Heart right ventricle (tissue), 16 donors: ENCODE data around the gene R3HDM2. TPM values are rescaled to one million over a fixed set of nuclear protein-coding genes. Genes with fewer than 3 reads are reported as not detected.

Source experiments
- ATAC-seq, 8 donors: fragments of 200-7000 bp; cut with Tn5 transposase; one replicate each; pipeline ENCODE4 v1.9.1; 2020; ENCODE audit warnings: mild to moderate bottlenecking in 8 of 8, moderate library complexity in 8 of 8, moderate number of reproducible peaks in 1 of 8
- DNase-seq, 2 donors: peaks; one replicate each; pipeline ENCODE4 v3.0.0-alpha.2; 2020
- H3K27ac ChIP-seq, 10 donors: fragments of 200-600 bp; sonication (generic) in 2 of 10; one replicate each; pipeline versions ENCODE4 v1.5.0 to v1.8.0; 2020 to 2022; ENCODE audit warnings: mild to moderate bottlenecking in 3 of 10
- H3K27me3 ChIP-seq, 7 donors: fragments of 200-600 bp; one replicate each; pipeline ENCODE4 v1.8.0; 2021 to 2022; ENCODE audit warnings: mild to moderate bottlenecking in 2 of 7
- H3K36me3 ChIP-seq, 9 donors: fragments of 200-600 bp; sonication (generic) in 1 of 9; one replicate each; pipeline versions ENCODE4 v1.5.0 to v1.8.0; 2020 to 2022; ENCODE audit warnings: mild to moderate bottlenecking in 2 of 9
- H3K4me1 ChIP-seq, 9 donors: fragments of 200-600 bp; sonication (generic) in 1 of 9; one replicate each; pipeline versions ENCODE4 v1.5.0 to v1.8.0; 2020 to 2022; ENCODE audit warnings: mild to moderate bottlenecking in 4 of 9
- H3K4me3 ChIP-seq, 10 donors: fragments of 200-600 bp; sonication (generic) in 2 of 10; one replicate each; pipeline versions ENCODE4 v1.5.0 to v1.8.0; 2020 to 2022; ENCODE audit warnings: mild to moderate bottlenecking in 7 of 10, moderate library complexity in 2 of 10
- H3K9me3 ChIP-seq, 11 donors: fragments of 200-600 bp in 10 of 11; sonication (generic) in 2 of 11; one replicate each; pipeline versions ENCODE4 v1.5.0 to v1.8.0; 2013 to 2022; ENCODE audit warnings: mild to moderate bottlenecking in 2 of 11, control low read depth in 1 of 11, moderate library complexity in 1 of 11
- WGBS, 2 donors: extraction: QIAGEN DNeasy Blood & Tissue Kit; methylation state at CpG; one replicate each; pipeline ENCODE4 v1.1.7; 2013; ENCODE audit warnings: inconsistent platforms in 1 of 2; 5-methylcytosine and 5-hydroxymethylcytosine counted together
- intact Hi-C, 10 donors: fragments of 100-400 bp; cut with DNase I; formaldehyde crosslinking; loops; one replicate each; pipeline versions ENCODE4 v1.11.1 to v1.14.2; 2022
- polyA plus RNA-seq, 2 donors: library from polyadenylated mRNA; stranded (reverse); fragments of 200-250 nt; gene quantifications; one replicate each; pipeline ENCODE4 v1.2.3, GENCODE V29; 2013
- total RNA-seq, 10 donors: library from RNA; stranded (reverse); fragmentation: NEBNext Ultra II Directional in 3 of 10; extraction: Animal tissue kit (Norgen Biotek cat#: 25700) in 3 of 10; gene quantifications; one replicate each; pipeline versions ENCODE4 v1.2.1 to v1.2.4, GENCODE V29; 2021 to 2023
- TF ChIP-seq, protein P1 (sequence below), 9 donors: fragments of 200-600 bp; sonication (generic) in 2 of 9; IDR thresholded peaks; one replicate each; pipeline versions ENCODE4 v1.5.0 to v1.8.0; 2021 to 2022; ENCODE audit warnings: antibody characterized with exemption in 9 of 9, mild to moderate bottlenecking in 5 of 9, moderate library complexity in 1 of 9
- donor health status: Arrhythmogenic right ventricular cardiomyopathy.
- donor health status: ischemic (EF 13 %, LVEDD 7.1; RV severe dilation, severe dysfunction).
- donor health status: healthy with polysubstance abuse.
- donor health status: DM: no; HTN: yes; CAD: no.
- donor health status: DM: no; HTN: no; CAD: no.
- donor health status: ischemic (EF 25% LVEDD 6.9; RV normal size, moderate dysfunction).
- donor health status: ischemic (EF 25% LVEDD 5.7; RV mildly dilated, moderate dysfunction).
- donor health status: healthy.
- donor health status: DM: yes; HTN: yes; CAD: no.
- donor health status: Ischemic cardiomyopathy.
- donor health status: ischemic (EF 35%, LVEDD 5.7; RV mildly dilated, moderate dysfunction).
- donor health status: nonischemic (EF 11% LVEDD 7.7; RV severe dilation, severe dysfunction).
- donor health status: DM: yes; HTN: yes; CAD: no.
- donor health status: PGD.
- donor health status: ischemic (EF 29% LVEDD 5.4; RV normal size, mild dysfunction).
- donor health status: nonischemic (EF 23%, LVEDD 6.1; RV moderate dilation, normal function).

R3HDM2 gene
- total and polyA plus RNA-seq, 12 donors, result 15.5 to 107 (median 73.9) TPM

DNA sequence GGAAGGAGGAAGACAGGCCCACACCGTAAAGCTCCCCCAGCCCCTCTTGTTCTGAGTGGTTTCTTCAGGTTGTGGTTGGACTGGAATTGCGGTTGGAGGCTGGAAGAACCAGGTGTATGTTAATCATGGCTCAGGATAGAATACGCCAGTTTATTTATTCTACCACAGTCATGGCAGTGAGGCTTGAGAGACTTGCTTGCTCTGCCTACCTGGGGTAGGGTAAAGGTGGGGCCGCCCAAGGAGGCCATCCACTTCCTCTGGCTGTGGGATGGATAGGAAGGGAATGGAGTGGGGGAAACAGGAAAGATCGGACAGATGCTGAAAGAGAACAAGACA lies 193.3 kb downstream of the R3HDM2 start:
- intact Hi-C loops, result no loop called here
- 53 to 54% methylated on average over 5 of the region's 5 CpGs for WGBS, 2 donors
- peaks cover 0 to 76% (median 49%) of the 10 kb centered on the region in 7 donors for H3K27me3 ChIP-seq
- no peaks in the 10 kb centered on the region for H3K9me3 ChIP-seq
- TF ChIP-seq, protein P1, sequence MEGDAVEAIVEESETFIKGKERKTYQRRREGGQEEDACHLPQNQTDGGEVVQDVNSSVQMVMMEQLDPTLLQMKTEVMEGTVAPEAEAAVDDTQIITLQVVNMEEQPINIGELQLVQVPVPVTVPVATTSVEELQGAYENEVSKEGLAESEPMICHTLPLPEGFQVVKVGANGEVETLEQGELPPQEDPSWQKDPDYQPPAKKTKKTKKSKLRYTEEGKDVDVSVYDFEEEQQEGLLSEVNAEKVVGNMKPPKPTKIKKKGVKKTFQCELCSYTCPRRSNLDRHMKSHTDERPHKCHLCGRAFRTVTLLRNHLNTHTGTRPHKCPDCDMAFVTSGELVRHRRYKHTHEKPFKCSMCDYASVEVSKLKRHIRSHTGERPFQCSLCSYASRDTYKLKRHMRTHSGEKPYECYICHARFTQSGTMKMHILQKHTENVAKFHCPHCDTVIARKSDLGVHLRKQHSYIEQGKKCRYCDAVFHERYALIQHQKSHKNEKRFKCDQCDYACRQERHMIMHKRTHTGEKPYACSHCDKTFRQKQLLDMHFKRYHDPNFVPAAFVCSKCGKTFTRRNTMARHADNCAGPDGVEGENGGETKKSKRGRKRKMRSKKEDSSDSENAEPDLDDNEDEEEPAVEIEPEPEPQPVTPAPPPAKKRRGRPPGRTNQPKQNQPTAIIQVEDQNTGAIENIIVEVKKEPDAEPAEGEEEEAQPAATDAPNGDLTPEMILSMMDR (IDR thresholded peaks at IDR 0.05), result no peak
- H3K4me1 ChIP-seq, result peaks cover 31 to 90% (median 63%) of the 10 kb centered on the region in 9 donors
- H3K27ac ChIP-seq, result peak overlapping the region in 6 of 10 donors; percentile 11 to 85 (median 70)
- no peak for ATAC-seq
- peaks cover 0 to 25% (median 15%) of the 10 kb centered on the region in 9 donors for H3K36me3 ChIP-seq
- no peak for DNase-seq
- H3K4me3 ChIP-seq, result peak overlapping the region in 7 of 10 donors; percentile 49 to 60 (median 54)

DNA sequence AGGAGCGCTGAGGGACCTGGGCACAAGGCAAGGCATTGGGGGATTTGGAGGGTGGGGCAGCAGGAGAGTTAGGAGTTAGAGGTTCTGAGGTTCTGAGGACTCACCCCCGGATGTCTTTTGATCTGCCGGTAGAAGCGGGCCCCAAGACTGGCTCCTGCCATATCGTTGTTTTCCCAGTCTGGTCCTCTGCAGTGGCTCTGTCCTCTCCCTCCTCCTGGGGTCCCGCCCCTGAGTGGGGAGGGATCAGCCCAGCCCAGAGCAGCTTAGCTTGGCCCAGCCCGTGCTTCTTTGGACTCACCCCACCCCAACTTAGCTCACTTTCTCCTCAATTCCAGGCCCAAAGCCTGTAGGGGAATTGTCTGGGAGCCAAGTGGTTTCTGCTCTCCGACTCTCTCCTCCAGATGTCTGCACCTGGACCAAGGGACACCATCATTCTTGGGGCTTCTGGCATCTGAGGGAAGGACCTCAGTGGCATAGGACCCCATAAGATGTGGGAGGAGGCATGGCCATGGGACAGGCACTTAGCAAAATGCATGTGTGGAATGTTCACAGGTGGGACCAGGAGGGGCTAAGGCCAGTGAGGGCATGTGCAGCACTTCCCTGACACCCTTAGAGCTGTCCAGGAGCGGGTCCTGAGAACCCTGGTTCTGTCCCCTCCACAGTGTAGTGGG lies 193.8 kb downstream of the R3HDM2 start:
- Histone ChIP-seq H3K27ac (peak overlapping the region in 9 of 10 donors; percentile 61 to 87 (median 80)), H3K27me3 (peaks cover 0 to 71% (median 44%) of the 10 kb centered on the region in 7 donors), H3K4me3 (peak overlapping the region; percentile 26 to 60 (median 48)), H3K9me3 (no peaks in the 10 kb centered on the region), H3K36me3 (peaks cover 0 to 30% (median 20%) of the 10 kb centered on the region in 9 donors), H3K4me1 (peaks cover 30 to 85% (median 58%) of the 10 kb centered on the region in 9 donors)
- WGBS, 2 donors, result 38% methylated on average over 9 of the region's 9 CpGs
- TF ChIP-seq, protein P1 (IDR thresholded peaks at IDR 0.05), result no peak
- DNase-seq (peak; percentile 70 to 71), ATAC-seq (peak in 7 of 8 donors; percentile 16 to 52 (median 36))
- intact Hi-C loops, result no loop called here

DNA sequence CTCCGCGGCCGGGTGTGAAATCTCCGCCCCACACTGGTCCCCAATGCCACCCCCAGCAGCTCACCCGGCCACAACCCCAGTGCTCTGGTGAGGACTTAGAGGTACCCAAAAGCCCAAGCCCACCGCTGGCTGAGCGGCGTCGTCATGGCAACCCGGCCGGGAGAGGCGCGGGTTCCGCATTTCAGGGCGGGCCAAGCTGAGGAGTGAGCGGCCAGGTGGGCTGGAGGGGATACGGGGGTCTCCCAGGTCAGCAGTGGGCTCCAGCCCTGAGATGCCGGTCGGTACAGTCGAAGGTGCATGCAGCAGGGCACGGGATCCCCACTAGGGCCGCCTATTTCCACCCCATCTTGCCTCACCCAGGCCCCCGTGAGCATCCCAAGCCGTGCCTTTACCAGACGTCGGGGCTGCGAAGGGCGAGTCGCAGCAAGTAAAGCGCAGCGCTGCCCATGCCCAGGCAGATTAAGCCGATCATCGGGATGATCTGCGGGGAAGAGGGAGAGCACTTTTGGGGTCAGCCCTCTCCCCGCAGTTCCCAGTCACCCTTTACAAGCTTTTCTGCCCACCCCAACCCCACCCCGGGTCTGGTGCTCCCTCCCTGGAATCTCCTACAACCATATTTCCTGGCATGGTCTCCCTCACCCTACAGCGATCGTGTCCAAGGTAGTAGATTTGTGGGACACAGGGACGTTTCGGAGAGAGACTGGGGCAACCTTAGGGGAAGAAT lies 194.5 kb downstream of the R3HDM2 start:
- DNase-seq (no peak), ATAC-seq (no peak)
- H3K9me3 ChIP-seq, result no peaks in the 10 kb centered on the region
- H3K27ac ChIP-seq, result peak overlapping the region; percentile 56 to 87 (median 79)
- WGBS, 2 donors, result 16 to 20% methylated on average over 39 to 40 of the region's 40 CpGs
- intact Hi-C loops, result no loop called here
- TF ChIP-seq, protein P1 (IDR thresholded peaks at IDR 0.05), result no peak
- H3K4me3 ChIP-seq, result peak overlapping the region; percentile 26 to 60 (median 48)
- peaks cover 30 to 83% (median 52%) of the 10 kb centered on the region in 9 donors for H3K4me1 ChIP-seq
- peaks cover 0 to 64% (median 38%) of the 10 kb centered on the region in 7 donors for H3K27me3 ChIP-seq
- H3K36me3 ChIP-seq, result peaks cover 0 to 37% (median 24%) of the 10 kb centered on the region in 9 donors

DNA sequence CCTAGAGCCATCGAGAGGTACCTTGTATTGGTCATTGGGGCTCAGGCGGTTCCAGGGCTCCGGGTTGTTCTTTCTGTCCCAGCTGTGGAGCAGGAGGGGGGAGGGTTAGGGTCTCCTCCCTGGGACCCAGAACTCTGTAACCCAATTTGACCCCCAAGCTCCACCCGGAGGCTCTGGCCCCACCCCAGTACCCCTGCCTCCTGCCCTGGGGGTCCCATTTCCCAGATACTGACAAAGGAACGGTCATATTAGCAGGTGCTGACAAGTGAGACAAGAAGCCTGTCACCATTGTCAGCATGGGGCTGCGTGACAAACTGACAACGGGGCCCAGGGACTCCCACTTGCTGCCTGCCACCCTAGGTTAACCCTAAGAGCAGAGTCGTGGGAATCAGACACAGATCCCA lies 195.1 kb downstream of the R3HDM2 start:
- DNase-seq, result no peak
- H3K27me3 ChIP-seq, result peaks cover 0 to 58% (median 32%) of the 10 kb centered on the region in 7 donors
- WGBS, 2 donors, result 49% methylated on average over 8 of the region's 8 CpGs
- H3K4me1 ChIP-seq, result peaks cover 25 to 83% (median 52%) of the 10 kb centered on the region in 9 donors
- intact Hi-C loops, result no loop called here
- peaks cover 0 to 39% (median 24%) of the 10 kb centered on the region in 9 donors for H3K36me3 ChIP-seq
- ATAC-seq, result no peak
- H3K27ac ChIP-seq, result peak overlapping the region in 9 of 10 donors; percentile 61 to 87 (median 80)
- TF ChIP-seq, protein P1 (IDR thresholded peaks at IDR 0.05), result no peak
- H3K9me3 ChIP-seq, result no peaks in the 10 kb centered on the region
- peak overlapping the region in 9 of 10 donors; percentile 22 to 60 (median 49) for H3K4me3 ChIP-seq
